Endothelial cell of umbilical vein (primary cell): ENCODE data around the gene ABCA7. TPM values are rescaled to one million over a fixed set of nuclear protein-coding genes. Genes with fewer than 3 reads are reported as not detected.

Experiments
- BruUV-seq: library from RNA; stranded (reverse); fragments of 400-500 nt; replicated peaks from 2 replicates; lab custom pipeline; 2021; lab: Mats Ljungman, UMichigan
- CTCF ChIA-PET: fragments of 300-600, 350-600 bp; sonication (Branson Sonifier 250); formaldehyde crosslinking; loops from one replicate; lab custom pipeline; 2021; ENCODE audit warnings: antibody characterized with exemption, inconsistent platforms; lab: Charles Lee
- POLR2A ChIA-PET: fragments of 300-600, 350-600 bp; sonication (Branson Sonifier 250); formaldehyde crosslinking; loops from one replicate; lab custom pipeline; 2021; ENCODE audit warnings: antibody characterized with exemption, inconsistent platforms; lab: Charles Lee
- DNase-seq: peaks from one replicate; pipeline ENCODE4 v3.0.0-alpha.2; 2011; ENCODE audit warnings: low read depth, low spot score
- FAIRE-seq: peaks from 2 replicates; lab custom pipeline; 2011; peaks lifted over from hg19 to GRCh38; lab: Jason Lieb, UNC
- H2AFZ ChIP-seq: 2 replicates; pipeline ENCODE4 v1.6.0; 2012; ENCODE audit warnings: low read depth, low read length, control low read depth, inconsistent platforms
- H3K27ac ChIP-seq: 2 replicates; pipeline ENCODE4 v1.5.1; 2011; ENCODE audit warnings: low read depth, mild to moderate bottlenecking, control low read depth, low read length, moderate library complexity; ENCODE audit not compliant: insufficient read depth
- H3K27me3 ChIP-seq, 2 experiments: 2 replicates each; pipeline versions ENCODE4 v1.6.0 to v1.6.1; 2011; ENCODE audit warnings: low read length in 2 of 2, mixed read lengths in 1 of 2; ENCODE audit not compliant: control insufficient read depth in 2 of 2, insufficient read depth in 2 of 2
- H3K36me3 ChIP-seq, 2 experiments: 2 replicates in 1 of 2; 3 replicates in 1 of 2; pipeline ENCODE4 v1.5.1; 2011; ENCODE audit warnings: low read length in 2 of 2, mild to moderate bottlenecking in 1 of 2, moderate library complexity in 1 of 2; ENCODE audit not compliant: control insufficient read depth in 2 of 2, insufficient read depth in 2 of 2; ENCODE audit errors: extremely low read depth in 1 of 2
- H3K4me1 ChIP-seq: 3 replicates; pipeline ENCODE4 v1.5.1; 2011; ENCODE audit warnings: mild to moderate bottlenecking, low read length; ENCODE audit not compliant: control insufficient read depth, insufficient read depth; ENCODE audit errors: extremely low read depth
- H3K4me2 ChIP-seq: 2 replicates; pipeline ENCODE4 v1.6.1; 2011; ENCODE audit warnings: low read length, control low read depth, mixed read lengths; ENCODE audit not compliant: insufficient read depth
- H3K4me3 ChIP-seq, 3 experiments: fragments of 200-600 bp in 1 of 3; sonication (generic), shearing (Covaris generic) in 1 of 3; replicated peaks in 1 of 3; 2 replicates each; pipeline ENCODE4 v1.5.1; 2011 to 2016; ENCODE audit warnings: control low read depth in 3 of 3, low read length in 3 of 3, mild to moderate bottlenecking in 2 of 3, inconsistent platforms in 1 of 3, low read depth in 1 of 3, moderate library complexity in 1 of 3; ENCODE audit not compliant: insufficient read depth in 1 of 3
- H3K79me2 ChIP-seq: 2 replicates; pipeline ENCODE4 v1.6.0; 2012; ENCODE audit warnings: low read length, inconsistent platforms; ENCODE audit not compliant: control insufficient read depth, insufficient read depth
- H3K9ac ChIP-seq: replicated peaks from 2 replicates; pipeline ENCODE3; 2011; ENCODE audit warnings: low read length, control low read depth; ENCODE audit not compliant: insufficient read depth; ENCODE audit errors: extremely low read depth
- H3K9me1 ChIP-seq: replicated peaks from 3 replicates; pipeline ENCODE4 v1.6.0; 2011; ENCODE audit warnings: mild to moderate bottlenecking, low read length; ENCODE audit not compliant: control insufficient read depth, insufficient read depth; ENCODE audit errors: extremely low read depth
- H3K9me3 ChIP-seq: replicated peaks from 2 replicates; pipeline ENCODE4 v1.5.1; 2012; ENCODE audit warnings: low read length, inconsistent platforms; ENCODE audit not compliant: control insufficient read depth, insufficient read depth
- H4K20me1 ChIP-seq: replicated peaks from 2 replicates; pipeline ENCODE3; 2011; ENCODE audit warnings: mild to moderate bottlenecking, low read length; ENCODE audit not compliant: control insufficient read depth, insufficient read depth; ENCODE audit errors: extremely low read depth
- EZH2 ChIP-seq: IDR thresholded peaks from 2 replicates; pipeline ENCODE4 v1.6.1; 2012; ENCODE audit warnings: borderline replicate concordance, low read depth, mild to moderate bottlenecking, moderate library complexity, low read length, inconsistent platforms; ENCODE audit not compliant: severe bottlenecking
- FOS ChIP-seq: IDR thresholded peaks from 2 replicates; pipeline ENCODE4 v1.6.1; 2011; ENCODE audit warnings: mild to moderate bottlenecking, low read length, moderate library complexity, borderline replicate concordance; ENCODE audit not compliant: insufficient read depth
- GATA2 ChIP-seq: IDR thresholded peaks from 2 replicates; pipeline ENCODE4 v1.7.0; 2011; ENCODE audit warnings: low read depth, mild to moderate bottlenecking, moderate library complexity, mixed read lengths, low read length; ENCODE audit not compliant: insufficient read length, insufficient read depth
- JUN ChIP-seq: IDR thresholded peaks from 2 replicates; pipeline ENCODE4 v1.6.1; 2011; ENCODE audit warnings: borderline replicate concordance, low read depth; ENCODE audit not compliant: insufficient read length, insufficient read depth
- MYC ChIP-seq: IDR thresholded peaks from one replicate; pipeline ENCODE4 v1.6.1; 2011; ENCODE audit warnings: mild to moderate bottlenecking, low read depth, low read length
- POLR2A ChIP-seq: IDR thresholded peaks from 2 replicates; pipeline ENCODE4 v1.6.1; 2012; ENCODE audit warnings: low read depth, mild to moderate bottlenecking, control low read depth, low read length
- POLR2AphosphoS5 ChIP-seq: IDR thresholded peaks from 2 replicates; pipeline ENCODE4 v1.6.1; 2012; ENCODE audit warnings: low read depth, mild to moderate bottlenecking, control low read depth, low read length, moderate library complexity; ENCODE audit not compliant: insufficient read depth
- dilution Hi-C: fragments of 300-500 bp; cut with MboI; formaldehyde crosslinking; loops from one replicate; pipeline ENCODE4 v1.15.0; 2019; ENCODE audit warnings: low sequenced_read_pairs; ENCODE audit not compliant: extremely low pct_ligation_motif_present
- intact Hi-C: fragments of 100-400 bp; cut with micrococcal nuclease; formaldehyde crosslinking; loops from one replicate; pipeline ENCODE4 v1.10.0; 2022
- polyA plus RNA-seq, 4 experiments: library from polyadenylated mRNA; depleted of rRNA in 3 of 4; stranded (reverse) in 3 of 4; unstranded in 1 of 4; fragments of >200 nt; gene quantifications; 2 replicates each; pipeline versions ENCODE4 v1.2.1 to v1.2.3, GENCODE V29; 2011 to 2012; ENCODE audit warnings: missing spikeins in 1 of 4
- total RNA-seq: library from RNA; stranded (reverse); gene quantifications from 2 replicates; pipeline ENCODE4 v1.2.3, GENCODE V29; 2021
- TF ChIP-seq, protein P1 (sequence below): IDR thresholded peaks from 2 replicates; pipeline ENCODE4 v1.6.1; 2011; ENCODE audit not compliant: insufficient read depth, insufficient read length
- TF ChIP-seq, protein P2 (sequence below), 2 donors: IDR thresholded peaks; 1 replicate in 1 of 2; 2 replicates in 1 of 2; pipeline ENCODE4 v1.5.1; 2011; ENCODE audit warnings: low read length in 2 of 2, mild to moderate bottlenecking in 2 of 2, moderate library complexity in 2 of 2, control low read depth in 1 of 2, inconsistent platforms in 1 of 2, low read depth in 1 of 2; ENCODE audit not compliant: insufficient read depth in 1 of 2; ENCODE audit errors: extremely low read depth in 1 of 2

Gene ABCA7
- total and polyA plus RNA-seq, 2 donors (not counting 3 experiments of a cell fraction or from before 2014, with no cell fraction given): 5.7 to 9.8 TPM

DNA sequence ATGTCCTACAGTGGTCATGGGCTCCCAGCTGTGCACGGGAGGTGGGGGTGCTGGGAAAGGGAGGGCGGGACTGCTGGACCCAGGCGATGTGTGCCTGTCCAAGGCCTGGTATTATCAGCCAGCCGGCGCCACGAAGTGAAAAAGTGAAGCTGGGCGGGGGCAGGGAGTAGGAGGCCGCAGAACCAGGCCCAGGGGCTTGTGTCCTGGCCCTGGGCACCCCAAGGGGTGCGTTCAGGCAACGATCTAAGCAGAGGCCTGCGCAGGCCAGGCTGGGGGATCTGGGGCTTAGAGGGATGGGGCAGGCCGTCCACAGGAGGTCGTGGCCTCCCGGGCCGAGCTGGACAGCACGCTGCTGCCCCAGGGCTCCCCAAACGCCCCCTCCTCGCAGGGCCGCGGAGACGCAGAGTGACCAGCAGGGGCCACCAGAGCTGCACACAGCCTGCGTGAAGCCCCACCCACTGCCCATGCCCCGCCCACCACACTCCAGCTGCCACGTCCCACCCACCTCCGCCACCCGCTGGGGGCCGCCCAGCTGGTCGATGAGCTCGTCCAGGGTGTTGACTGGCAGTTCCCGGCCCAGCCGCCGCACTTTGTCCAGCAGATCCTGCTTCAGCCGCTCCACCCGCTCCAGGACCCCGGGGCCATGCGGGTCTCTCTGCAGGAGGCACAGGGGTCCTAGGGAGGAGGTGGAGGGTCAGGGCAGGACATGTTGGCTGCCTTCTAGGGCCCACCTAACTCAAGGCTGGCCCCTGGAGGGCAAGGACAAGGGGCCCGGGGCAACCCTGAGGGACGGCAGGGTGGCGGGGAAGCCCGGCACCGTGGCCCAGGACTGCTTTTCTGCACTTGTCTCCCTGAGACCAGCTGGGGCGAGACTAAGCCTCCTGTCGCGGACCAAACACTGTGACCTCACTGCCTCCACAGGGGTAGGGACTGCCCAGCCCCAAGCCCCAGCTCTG lies 73.4 kb downstream of the ABCA7 start:
- POLR2A ChIA-PET: interaction anchor here (0.6 to 0.8 kb wide), 4 partner anchors 10 to 101 kb away, joined by 3 to 7 read pairs (median 5); no protein-coding TSS in a partner anchor

More for the DNA sequence above, 73.4 kb downstream of the ABCA7 start:
- Histone ChIP-seq H4K20me1 (no peaks in the 10 kb centered on the region), H3K4me1 (peaks cover 5% of the 10 kb centered on the region), H3K9me3 (no peaks in the 10 kb centered on the region), H2AFZ (no peak overlapping the region), H3K9ac (no peak overlapping the region), H3K9me1 (no peaks in the 10 kb centered on the region), H3K79me2 (no peaks in the 10 kb centered on the region), H3K4me3 (no peak overlapping the region), H3K27ac (no peak overlapping the region), H3K27me3 (no peaks in the 10 kb centered on the region), H3K36me3 (peaks cover 9 to 46% of the 10 kb centered on the region in 2 experiments), H3K4me2 (no peak overlapping the region)
- intact Hi-C loops (loop anchor here (1.0 to 5.0 kb wide), 3 partner anchors 10 to 127 kb away; partner anchors contain the start of gene ATP5F1D), dilution Hi-C loops (no loop called here)
- DNase-seq: peak; percentile 93
- CTCF ChIA-PET: interaction anchor here (0.6 to 4.4 kb wide), 37 partner anchors 9 to 156 kb away, joined by 3 to 80 read pairs (median 6); partner anchors contain the start of genes ARHGAP45, ATP5F1D, CIRBP and GPX4
- FAIRE-seq: peak; percentile 81
- BruUV-seq: no TSS peak
- TF ChIP-seq, protein P1, sequence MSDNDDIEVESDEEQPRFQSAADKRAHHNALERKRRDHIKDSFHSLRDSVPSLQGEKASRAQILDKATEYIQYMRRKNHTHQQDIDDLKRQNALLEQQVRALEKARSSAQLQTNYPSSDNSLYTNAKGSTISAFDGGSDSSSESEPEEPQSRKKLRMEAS: peak; percentile 13
- TF ChIP-seq JUN: no peak
- no peak for TF ChIP-seq EZH2
- TF ChIP-seq POLR2AphosphoS5: peak; percentile 78
- TF ChIP-seq POLR2A: peak; percentile 56
- no peak for TF ChIP-seq FOS
- no peak for TF ChIP-seq GATA2
- TF ChIP-seq, protein P2, sequence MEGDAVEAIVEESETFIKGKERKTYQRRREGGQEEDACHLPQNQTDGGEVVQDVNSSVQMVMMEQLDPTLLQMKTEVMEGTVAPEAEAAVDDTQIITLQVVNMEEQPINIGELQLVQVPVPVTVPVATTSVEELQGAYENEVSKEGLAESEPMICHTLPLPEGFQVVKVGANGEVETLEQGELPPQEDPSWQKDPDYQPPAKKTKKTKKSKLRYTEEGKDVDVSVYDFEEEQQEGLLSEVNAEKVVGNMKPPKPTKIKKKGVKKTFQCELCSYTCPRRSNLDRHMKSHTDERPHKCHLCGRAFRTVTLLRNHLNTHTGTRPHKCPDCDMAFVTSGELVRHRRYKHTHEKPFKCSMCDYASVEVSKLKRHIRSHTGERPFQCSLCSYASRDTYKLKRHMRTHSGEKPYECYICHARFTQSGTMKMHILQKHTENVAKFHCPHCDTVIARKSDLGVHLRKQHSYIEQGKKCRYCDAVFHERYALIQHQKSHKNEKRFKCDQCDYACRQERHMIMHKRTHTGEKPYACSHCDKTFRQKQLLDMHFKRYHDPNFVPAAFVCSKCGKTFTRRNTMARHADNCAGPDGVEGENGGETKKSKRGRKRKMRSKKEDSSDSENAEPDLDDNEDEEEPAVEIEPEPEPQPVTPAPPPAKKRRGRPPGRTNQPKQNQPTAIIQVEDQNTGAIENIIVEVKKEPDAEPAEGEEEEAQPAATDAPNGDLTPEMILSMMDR (IDR thresholded peaks at IDR 0.05; ENCODE audit: extremely low read depth in 1 of 2, insufficient read depth in 1 of 2, low read depth in 1 of 2, low read length in 2 of 2): peak; percentile 79 to 94
- TF ChIP-seq MYC: no peak
